ENCODE measurements around the gene PRDM9.
"Not testable (repeated sequence)": the region's sequence is repeated elsewhere in the genome, so short reads cannot be mapped to it uniquely, and the experiment has no call there.

Gene PRDM9

GRCh38 chr5:23527216-23527920, 20.0 kb downstream of the PRDM9 start:
- in situ Hi-C loops (cut with MboI; ENCODE audit: low sequenced_read_pairs) = not testable (repeated sequence)

- in situ Hi-C loops (cut with MboI; ENCODE audit: low sequenced_read_pairs) = no loop called here
Observed at GRCh38 chr5:23528677-23529076, 21.3 kb downstream of the PRDM9 start.

DNA sequence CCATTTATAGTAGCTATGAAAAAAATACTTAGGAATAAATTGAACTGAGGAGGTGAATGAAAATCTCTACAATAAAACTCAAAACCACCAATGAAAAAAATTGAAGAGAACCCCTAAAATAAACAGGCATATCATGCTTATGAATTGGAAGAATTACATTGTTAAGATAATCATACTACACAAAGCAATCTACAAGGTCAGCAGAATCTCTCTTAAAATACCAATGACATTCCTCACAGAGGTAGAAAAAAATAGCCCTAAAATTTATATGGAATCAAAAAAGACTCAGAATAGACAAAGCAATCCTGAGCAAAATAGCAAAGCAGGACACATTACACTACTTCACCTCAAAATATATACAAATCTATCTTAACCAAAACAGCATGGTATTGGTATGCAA, 23.2 kb downstream of the PRDM9 start:
- in situ Hi-C loops (cut with MboI; ENCODE audit: low sequenced_read_pairs) = no loop called here

- in situ Hi-C loops (cut with MboI; ENCODE audit: low sequenced_read_pairs) = no loop called here
Observed at GRCh38 chr5:23571059-23571458, 63.6 kb downstream of the PRDM9 start.
